Dedifferentiated amniotic fluid mesenchymal stem cell (primary cell): ENCODE results near the gene TMA7.
A peak's percentile ranks its signal among the peaks of the same experiment; 100 is the strongest.
"Not testable (repeated sequence)": the region's sequence is repeated elsewhere in the genome, so short reads cannot be mapped to it uniquely, and the experiment has no call there.

ENCODE experiments used
- DNase-seq: peaks from one replicate; pipeline ENCODE4 v3.0.0-alpha.2; 2016; ENCODE audit errors: extremely low spot score

Gene TMA7

DNA sequence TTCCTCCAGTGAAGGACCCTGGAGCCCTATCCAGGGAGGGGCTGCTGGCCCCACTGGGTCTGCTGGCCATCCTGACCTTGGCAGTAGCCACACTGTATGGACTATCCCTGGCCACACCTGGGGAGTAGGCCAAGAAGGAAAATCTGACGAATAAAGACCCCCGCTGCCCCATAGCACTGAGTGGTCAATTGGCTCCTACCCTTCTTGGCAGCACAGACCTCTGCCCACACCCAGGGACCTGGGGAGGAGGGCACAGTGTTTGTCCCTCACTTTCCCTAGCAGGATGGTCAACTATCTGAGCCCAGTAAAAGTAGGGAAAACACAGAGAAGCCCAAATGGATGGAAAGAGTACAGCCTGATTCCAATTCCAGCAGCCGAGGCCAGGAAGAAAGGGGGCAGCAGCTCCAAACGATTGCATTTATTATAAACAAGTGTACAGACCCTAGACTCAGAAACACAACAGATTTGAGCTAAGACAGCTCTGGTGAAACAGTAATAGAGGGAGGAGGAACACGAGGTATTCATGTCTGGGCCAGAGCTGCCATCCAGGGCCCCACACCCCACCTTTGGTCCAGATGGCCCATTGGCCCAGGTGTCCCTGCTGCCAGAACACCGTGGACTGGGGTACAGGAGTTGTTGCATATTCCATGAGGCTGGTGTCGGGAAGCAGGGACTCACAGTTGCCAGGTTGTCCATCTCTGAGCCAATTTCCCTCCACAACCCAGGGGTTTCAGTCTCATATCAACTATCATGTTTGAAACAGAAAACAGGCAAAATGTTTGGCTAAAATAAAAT lies 27.6 kb downstream of the TMA7 start:
- no peak for DNase-seq

DNA sequence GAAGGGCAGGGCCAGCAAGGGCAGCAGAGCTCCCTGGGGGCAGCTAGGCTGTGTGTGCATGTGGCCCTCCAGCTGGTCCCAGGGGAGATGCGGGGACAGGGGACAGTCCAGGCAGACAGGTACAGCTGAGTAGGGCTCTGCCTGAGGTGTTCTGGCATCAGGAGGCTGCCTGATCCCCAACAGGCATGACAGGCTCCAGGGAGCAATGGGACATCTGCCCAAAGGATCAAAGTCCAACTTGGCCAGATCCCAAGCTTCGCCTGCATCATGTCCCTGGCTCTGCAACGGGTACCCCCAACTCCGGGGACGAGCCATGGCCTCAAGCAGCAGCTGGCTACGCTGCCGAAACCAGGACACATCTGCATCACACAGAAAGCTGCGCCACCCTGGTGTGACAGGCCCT lies 28.3 kb downstream of the TMA7 start:
- DNase-seq, result no peak

DNA sequence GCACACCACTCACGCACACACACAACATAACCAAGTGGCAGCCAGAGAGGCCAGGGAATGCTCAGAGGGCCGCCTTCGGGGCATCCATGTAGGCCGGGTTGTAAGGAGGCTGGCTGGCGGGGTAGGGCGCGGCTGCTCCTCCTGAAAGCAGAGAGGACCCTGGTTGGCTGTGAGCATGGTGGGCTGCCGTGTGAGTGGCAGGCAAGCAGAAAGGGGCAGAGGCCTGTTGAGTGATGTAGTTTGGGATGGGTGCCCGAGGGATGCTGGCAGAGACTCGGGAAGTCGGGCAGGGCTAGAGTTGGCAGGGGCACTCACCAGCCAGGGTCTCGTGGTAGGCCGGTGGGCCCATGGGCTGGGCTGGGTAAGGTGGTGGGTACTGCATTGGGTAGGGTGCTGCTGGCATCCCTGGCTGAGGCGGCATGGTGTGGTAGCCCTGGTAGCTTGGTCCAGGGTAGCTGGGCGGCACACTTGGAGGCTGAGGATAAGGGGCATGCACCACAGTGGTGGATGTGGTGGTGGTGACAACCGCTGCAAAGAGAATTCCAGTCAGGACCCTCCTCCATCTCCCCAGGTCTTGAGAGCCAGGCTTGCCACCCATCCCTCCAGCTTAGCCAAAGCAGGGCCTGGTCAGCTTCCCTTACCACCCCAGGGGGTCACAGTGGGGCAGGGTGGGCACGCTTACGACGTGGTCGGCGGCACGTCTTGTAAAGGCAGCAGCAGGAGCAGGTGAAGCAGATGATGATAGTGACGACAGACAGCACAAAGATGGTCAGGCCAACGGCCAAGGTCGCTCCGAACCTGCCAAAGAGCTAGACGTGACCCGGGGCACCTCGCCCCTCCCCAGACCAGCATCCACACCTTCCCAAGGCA lies 29.2 kb downstream of the TMA7 start:
- no peak for DNase-seq

DNA sequence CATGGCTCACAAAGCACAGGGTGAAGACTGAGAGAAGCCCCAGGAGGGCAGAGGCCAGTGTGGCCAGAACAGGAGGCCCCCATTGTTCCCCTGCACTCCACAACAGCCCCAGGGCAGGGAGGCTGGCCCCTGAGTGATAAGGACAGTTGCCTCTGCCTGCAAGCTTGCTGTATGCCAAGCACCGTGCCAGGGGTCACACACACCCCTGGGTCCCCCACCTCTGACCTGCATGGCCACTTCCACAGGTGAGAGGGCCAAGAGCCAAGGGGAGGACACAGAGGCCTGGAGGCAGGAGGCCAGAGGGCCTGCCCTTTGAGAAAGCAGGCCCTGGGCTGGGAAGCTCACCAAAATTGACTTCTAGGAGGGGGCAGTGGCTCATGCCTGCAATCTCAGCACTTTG lies 30.2 kb downstream of the TMA7 start:
- DNase-seq, result no peak

DNA sequence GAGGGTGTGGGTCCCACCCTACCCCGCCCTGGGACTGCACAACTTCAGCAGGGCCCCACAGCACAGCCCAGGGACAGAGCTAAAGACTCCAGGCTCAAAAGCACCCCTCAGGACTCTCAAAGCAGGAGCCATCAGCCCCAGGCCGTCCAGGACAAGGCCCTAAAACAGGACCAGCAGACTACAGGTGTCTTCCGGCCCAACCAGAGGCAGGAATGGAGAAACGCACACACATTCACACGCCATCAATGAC lies 32.5 kb downstream of the TMA7 start:
- no peak for DNase-seq

DNA sequence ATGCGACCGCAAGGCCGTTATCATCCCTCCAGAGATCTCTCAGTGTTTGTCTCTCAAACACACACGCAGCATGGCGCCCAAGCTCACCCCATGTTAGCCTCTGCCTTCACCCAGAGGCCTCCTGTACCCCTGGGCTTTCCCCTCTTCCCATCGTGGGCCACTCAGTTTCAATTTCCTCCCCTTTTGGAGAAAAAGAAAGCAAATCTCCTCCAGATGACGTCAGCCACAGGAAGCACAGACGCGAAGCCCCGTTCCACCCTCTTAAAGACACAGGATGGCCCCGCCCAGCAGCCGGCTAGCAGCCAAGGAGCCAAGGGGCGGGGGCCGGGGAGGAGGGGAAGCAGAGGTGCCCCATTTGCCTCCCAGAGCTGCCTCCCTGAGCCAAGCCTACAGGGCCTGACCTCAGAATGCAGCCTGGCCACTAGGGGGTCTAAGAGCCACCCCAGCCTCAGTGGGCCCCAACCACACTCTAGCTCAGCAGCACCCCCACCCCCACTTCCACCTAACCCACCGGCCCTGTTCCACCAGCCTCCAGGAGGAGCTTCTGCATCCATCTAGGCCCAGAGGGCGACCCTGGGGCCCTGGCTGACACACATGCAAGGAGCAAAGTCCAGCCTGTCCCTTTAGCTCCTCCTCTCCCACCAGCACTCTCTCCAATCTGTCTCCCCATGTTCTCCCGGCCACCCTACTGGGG lies 33.0 kb downstream of the TMA7 start:
- peak; percentile 94 for DNase-seq

DNA sequence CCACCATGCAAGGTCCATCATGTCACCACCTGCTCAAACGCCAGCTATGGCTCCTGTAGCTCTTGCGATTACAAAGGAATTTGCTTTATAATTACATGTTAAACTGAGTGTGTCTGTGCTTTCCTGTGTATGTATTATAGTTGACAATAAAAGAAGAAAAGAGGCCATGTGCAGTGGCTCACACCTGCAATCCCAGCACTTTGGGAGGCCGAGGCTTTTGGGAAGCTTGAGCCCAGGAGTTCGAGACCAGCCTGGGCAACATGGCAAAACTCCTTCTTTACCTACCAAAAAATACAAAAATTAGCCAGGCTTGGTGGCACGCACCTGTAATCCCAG lies 33.5 kb downstream of the TMA7 start:
- no peak for DNase-seq

DNA sequence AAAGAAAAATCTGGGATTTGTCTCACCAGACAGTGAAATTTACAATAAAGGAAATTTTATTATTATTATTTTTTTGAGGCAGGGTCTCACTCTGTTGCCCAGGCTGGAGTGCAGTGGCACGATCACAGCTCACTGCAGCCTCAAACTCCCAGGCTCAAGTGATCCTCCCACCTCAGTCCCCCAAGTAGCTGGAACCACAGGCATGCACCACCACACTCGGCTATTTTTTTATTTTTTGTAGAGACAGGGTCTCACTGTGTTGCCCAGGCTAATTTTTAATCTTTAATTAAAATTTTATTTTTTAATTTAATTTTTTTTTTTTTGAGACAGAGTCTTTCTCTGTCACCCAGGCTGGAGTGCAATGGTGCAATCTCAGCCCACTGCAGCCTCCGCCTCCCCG lies 34.0 kb downstream of the TMA7 start:
- DNase-seq, result not testable (repeated sequence)

DNA sequence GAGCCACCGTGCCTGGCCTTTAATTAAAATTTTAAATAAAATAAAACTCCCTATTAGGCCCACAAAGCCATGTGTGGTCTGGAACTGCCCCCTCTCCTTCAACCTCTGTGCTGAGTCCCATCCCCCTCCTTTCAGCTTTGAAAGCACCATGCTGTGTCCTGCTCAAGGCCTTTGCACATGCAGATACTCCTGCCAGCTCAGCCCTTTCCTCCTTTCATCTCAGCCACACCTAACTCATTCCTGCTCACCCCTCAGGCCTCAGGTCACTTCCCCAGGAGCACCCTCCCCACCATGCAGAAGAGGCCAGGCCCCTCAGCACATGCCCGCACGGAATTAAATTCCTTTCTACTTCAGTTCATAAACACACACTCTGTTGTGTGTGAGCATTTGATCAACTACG lies 34.6 kb downstream of the TMA7 start:
- DNase-seq, result no peak

DNA sequence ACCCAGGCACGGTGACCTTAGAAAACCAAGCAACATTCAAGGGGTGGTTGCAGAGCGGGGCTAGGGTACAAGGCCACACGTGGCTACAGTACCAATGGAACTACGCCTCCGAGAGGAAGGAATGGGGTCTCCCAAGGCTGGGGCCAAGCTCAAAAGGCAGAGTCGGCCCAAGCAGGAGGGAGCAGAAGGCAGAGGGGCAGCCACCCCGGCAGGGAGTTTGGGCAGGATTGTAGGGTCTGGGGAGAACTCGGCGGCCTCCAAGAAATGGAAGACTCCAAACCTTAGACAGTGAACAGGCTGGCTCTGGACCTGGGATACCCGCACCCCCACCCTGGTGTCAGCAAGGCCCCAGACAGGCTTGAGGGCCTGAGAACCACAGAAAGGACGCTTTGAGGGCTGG lies 35.1 kb downstream of the TMA7 start:
- DNase-seq, result no peak

DNA sequence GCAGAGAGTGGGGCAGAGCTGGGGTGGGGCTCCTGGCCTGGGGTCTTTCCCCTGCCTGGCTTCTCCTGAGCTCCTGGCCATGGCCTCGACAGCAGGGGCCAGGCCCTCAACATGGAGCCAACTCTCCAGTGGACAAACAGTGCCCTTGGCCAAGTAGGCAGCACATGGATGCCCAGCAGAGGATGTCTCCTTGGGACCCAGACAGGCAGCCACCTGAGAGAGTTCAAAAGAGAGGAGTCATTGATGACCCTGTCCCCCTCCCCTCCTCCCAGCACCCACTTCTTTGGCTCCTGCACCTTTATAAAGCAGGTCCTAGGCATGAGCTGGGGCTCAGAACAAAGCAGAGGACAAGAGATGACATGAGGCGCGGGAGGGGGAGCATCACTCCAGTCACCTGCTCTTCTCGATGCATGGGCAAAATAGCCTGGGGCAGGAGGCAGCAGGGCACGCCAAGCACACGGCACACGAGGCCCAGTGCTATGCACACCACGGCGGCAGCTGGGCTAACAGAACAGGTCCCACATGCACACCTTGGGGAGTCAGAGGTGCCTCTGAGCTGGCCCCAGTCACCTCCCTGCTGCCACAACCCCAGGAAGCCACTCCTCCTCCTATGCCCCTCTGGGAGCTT lies 36.5 kb downstream of the TMA7 start:
- no peak for DNase-seq

DNA sequence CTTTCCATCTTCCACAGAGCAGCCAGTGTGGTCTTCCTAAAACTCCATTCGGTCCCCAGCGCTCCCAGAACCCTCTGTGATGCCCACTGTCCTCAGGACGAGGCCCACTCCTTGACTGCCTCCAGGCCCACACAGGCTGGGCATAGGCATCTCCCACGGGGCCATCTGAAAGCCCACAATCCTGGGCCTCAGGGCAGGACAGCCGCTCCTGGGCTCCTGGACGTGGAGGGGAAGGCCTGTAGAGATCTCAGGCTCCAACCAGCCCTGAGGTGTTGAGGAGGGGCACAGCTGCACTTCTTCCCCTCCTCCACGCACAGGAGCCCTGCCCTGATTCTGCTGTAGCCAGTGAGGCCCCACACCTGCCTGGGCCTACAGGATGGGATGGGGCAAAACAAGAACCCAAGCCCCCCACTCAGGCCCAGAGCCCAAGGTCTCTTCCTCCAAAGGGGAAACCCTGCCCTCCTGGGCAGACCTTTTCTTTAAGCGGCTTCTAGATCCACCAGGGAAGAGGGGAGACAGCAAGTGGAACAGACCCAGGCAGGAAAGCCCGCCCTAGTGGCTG lies 38.0 kb downstream of the TMA7 start:
- no peak for DNase-seq

DNA sequence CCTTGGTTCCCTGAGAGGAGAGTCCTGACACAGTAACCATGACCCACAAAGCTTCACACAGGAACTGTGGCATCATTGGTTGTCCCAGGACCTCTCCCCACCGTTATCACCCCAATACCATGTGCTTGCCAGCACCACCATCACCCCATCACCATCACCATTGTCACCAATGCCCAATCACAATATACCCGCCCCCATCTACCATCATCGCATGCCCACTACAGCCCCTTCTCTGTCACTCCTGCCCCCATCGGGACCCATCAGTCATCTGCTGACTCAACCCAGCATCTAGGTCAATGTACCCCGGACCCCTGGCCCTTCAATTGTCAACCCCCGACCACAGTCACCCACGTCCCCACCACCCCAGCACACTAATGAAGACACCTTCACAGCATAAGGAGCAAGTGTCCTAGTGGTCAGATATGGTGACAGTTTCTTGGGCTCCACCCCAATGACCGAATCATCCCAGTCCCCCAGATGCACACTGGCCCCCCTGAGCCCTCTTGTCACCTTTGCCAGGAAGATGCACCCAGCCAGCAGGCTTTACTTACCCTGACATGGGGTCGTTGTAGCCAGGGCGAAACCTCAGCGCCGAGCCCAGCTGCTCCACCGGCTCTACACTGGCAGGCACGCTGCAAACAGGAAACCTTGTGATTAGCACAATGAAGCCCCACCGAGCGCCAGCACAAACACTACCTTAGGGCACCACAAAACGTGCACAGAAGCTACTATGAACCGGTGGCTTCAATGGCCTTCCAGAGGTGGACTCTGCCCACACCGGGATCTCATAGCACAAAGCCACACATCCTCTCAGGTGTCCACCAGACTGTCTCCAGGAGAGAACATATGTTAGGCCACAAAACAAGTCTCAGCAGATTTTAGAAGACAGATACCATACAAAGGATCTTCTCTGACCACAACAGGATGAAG lies 38.8 kb downstream of the TMA7 start:
- no peak for DNase-seq

DNA sequence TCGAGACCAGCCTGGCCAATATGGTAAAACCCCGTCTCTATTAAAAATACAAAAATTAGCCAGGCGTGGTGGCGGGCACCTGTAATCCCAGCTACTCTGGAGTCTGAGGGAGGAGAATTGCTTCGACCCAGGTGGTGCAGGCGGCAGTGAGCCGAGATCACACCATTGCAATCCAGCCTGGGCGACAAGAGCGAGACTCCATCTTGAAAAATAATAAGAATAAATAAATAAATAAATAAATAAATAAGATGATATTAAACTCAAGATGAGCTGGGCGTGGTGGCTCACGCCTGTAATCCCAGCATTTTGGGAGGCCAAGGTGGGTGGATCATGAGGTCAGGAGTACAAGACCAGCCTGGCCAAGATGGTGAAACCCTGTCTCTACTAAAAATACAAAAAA lies 40.8 kb downstream of the TMA7 start:
- DNase-seq, result not testable (repeated sequence)

DNA sequence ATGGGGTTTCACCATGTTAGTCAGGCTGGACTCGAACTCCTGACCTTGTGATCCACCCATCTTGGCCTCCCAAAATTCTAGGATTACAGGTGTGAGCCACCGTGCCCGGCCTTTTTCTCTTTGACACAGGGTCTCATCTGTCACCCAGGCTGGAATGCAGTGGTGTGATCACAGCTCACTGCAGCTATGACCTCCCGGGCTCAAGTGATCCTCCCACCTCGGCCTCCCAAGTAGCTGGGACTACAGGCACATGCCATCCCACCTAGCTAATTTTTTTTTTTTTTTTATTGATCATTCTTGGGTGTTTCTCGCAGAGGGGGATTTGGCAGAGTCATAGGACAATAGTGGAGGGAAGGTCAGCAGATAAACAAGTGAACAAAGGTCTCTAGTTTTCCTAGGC lies 42.8 kb downstream of the TMA7 start:
- DNase-seq, result not testable (repeated sequence)

DNA sequence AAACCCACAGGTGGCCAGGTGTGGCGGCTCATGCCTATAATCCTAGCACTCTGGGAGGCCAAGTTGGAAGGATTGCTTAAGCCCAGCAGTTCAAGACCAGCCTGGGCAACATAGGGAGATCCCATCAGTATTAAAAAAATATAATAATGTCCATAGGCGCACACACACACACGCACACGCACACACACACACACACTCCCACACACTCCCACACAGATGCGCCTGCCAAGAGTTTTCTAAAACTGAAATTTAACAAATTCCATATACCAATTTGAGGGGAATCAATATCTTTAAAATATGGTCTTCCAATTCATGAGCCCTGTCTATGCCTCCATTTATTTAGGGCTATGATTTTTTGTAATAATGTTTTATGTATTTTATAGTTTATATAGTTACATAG lies 46.9 kb downstream of the TMA7 start:
- DNase-seq, result no peak

DNA sequence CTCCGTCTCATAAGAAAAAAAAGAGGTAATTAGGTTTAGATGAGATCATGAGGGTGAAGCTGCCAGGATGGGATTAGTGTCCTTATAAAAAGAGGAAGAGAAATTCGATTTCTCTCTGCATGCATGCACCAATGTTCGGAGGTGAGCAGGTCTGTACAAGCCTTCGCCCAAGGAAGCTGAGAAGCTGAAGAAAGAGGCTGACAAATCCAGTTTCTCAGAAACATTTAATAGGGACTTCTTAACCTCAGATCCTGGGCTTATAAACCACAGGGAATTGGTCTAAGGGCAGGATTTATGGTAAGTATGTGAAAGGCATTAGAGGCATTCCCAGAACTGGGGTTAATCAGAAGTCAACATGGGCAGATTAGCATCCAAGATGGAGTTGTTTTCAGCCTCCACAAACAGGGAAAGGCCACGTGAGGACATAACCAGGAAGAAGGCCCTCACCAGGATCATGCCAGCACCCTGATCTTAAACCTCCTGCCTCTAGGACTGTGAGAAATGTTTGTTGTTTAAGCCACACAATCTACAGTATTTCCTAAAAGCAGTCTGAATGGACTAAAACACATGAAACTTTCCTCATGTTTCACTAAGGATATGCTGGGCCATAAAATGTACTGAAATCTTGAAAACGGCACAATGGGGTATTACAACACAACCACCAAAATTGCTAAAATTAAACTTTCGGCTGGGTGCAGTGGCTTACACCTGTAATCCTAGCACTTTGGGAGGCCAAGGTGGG lies 52.6 kb downstream of the TMA7 start:
- DNase-seq, result no peak

DNA sequence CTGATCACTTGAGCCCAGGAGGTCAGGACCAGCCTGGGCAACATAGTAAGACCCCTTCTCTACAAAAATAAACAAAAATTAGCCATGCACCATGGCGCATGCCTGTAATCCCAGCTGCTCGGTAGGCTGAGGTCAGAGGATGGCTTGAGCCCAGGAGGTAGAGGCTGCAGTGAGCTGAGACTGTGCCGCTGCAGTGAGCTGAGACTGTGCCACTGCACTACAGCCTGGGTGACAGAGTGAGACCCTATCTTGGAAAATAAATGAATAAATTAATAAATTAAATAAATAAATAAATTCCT lies 53.1 kb downstream of the TMA7 start:
- no peak for DNase-seq
